Calu3 (cell line): ENCODE measurements around the gene ZNF597. TPM values are rescaled to one million over a fixed set of nuclear protein-coding genes. Genes with fewer than 3 reads are reported as not detected.
"Not testable (repeated sequence)": the region's sequence is repeated elsewhere in the genome, so short reads cannot be mapped to it uniquely, and the experiment has no call there.

Source experiments
- BruUV-seq: library from RNA; stranded (reverse); fragments of 400-500 nt; replicated peaks from 2 replicates; lab custom pipeline; 2021; lab: Mats Ljungman, UMichigan
- CTCF ChIA-PET: fragments of 300-600 bp; sonication (Branson Sonifier 250); formaldehyde crosslinking; loops from one replicate; lab custom pipeline; 2022; ENCODE audit warnings: antibody characterized with exemption; lab: Charles Lee
- DNase-seq: peaks from one replicate; pipeline ENCODE4 v3.0.0; 2022
- H3K27ac Mint-ChIP-seq: one replicate; pipeline ENCODE4 v1.8.0; 2022; ENCODE audit warnings: mixed read lengths; ENCODE audit not compliant: unreplicated experiment
- H3K27me3 Mint-ChIP-seq: one replicate; pipeline ENCODE4 v1.8.0; 2022; ENCODE audit warnings: mixed read lengths; ENCODE audit not compliant: unreplicated experiment
- H3K36me3 Mint-ChIP-seq: one replicate; pipeline ENCODE4 v1.8.0; 2022; ENCODE audit warnings: mild to moderate bottlenecking, moderate library complexity, mixed read lengths; ENCODE audit not compliant: insufficient read depth, unreplicated experiment
- H3K4me1 Mint-ChIP-seq: one replicate; pipeline ENCODE4 v1.8.0; 2022; ENCODE audit warnings: mild to moderate bottlenecking, low read depth, mixed read lengths; ENCODE audit not compliant: unreplicated experiment
- H3K4me3 Mint-ChIP-seq: one replicate; pipeline ENCODE4 v1.8.0; 2022; ENCODE audit warnings: mild to moderate bottlenecking, low read depth, moderate library complexity, mixed read lengths; ENCODE audit not compliant: unreplicated experiment
- H3K9me3 Mint-ChIP-seq: one replicate; pipeline ENCODE4 v1.8.0; 2022; ENCODE audit warnings: low read depth, mixed read lengths; ENCODE audit not compliant: unreplicated experiment
- intact Hi-C: fragments of 100-400 bp; cut with micrococcal nuclease; formaldehyde crosslinking; loops from one replicate; pipeline ENCODE4 v1.10.0; 2022; ENCODE audit not compliant: unreplicated experiment
- total RNA-seq: library from RNA; stranded (reverse); gene quantifications from 2 replicates; pipeline ENCODE4 v1.2.3, GENCODE V29; 2022
- TF ChIP-seq, protein P1 (sequence below): fragments of 200-600 bp; IDR thresholded peaks from one replicate; pipeline ENCODE4 v1.8.0; 2022; ENCODE audit warnings: antibody characterized with exemption; ENCODE audit not compliant: unreplicated experiment

ZNF597 gene
- total RNA-seq, 1 experiment from 2014 or later: 2.7 TPM

DNA sequence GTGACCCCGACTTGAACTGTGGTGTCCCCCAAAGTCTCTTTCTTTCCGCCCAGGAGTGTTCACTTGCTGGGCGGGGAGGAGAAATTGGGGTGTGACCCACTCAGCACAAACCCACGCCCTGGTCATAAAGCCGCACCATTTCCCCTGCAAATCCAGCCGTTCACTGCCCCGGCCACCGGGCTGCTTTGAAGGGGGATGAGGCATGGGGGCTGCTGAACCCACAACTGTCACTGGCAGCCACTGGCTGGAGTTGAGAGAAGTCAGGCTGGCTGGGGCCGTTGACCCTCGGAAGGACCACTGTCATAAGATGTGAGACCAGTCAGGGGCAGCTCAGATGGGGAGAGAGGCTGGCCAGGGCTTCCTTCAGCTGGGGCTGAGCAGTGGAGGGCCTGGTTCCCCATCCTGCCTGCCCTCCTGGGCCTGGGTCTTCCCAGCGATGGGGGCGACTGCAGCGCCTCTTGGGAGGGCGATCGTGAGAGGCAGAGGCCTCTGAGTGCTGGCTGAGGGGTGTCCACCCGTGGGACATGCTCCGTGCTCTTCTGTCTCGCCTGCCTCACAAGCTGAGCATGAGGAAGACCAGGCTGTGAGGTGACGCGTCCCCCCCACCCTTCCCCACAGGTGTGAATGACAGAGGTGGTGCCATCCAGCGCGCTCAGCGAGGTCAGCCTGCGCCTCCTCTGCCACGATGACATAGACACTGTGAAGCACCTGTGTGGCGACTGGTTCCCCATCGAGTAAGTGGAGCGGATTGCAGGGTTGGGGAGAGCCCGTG lies 32.5 kb upstream of the ZNF597 start:
- DNase-seq: no peak
- H3K9me3 Mint-ChIP-seq: no peaks in the 10 kb centered on the region
- BruUV-seq: no TSS peak
- H3K4me3 Mint-ChIP-seq: no peak overlapping the region
- intact Hi-C loops: no loop called here
- TF ChIP-seq, protein P1, sequence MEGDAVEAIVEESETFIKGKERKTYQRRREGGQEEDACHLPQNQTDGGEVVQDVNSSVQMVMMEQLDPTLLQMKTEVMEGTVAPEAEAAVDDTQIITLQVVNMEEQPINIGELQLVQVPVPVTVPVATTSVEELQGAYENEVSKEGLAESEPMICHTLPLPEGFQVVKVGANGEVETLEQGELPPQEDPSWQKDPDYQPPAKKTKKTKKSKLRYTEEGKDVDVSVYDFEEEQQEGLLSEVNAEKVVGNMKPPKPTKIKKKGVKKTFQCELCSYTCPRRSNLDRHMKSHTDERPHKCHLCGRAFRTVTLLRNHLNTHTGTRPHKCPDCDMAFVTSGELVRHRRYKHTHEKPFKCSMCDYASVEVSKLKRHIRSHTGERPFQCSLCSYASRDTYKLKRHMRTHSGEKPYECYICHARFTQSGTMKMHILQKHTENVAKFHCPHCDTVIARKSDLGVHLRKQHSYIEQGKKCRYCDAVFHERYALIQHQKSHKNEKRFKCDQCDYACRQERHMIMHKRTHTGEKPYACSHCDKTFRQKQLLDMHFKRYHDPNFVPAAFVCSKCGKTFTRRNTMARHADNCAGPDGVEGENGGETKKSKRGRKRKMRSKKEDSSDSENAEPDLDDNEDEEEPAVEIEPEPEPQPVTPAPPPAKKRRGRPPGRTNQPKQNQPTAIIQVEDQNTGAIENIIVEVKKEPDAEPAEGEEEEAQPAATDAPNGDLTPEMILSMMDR: no peak
- H3K4me1 Mint-ChIP-seq: no peaks in the 10 kb centered on the region
- CTCF ChIA-PET: no interaction called here
- H3K36me3 Mint-ChIP-seq: peaks cover 50% of the 10 kb centered on the region
- H3K27ac Mint-ChIP-seq: no peak overlapping the region
- H3K27me3 Mint-ChIP-seq: no peaks in the 10 kb centered on the region

DNA sequence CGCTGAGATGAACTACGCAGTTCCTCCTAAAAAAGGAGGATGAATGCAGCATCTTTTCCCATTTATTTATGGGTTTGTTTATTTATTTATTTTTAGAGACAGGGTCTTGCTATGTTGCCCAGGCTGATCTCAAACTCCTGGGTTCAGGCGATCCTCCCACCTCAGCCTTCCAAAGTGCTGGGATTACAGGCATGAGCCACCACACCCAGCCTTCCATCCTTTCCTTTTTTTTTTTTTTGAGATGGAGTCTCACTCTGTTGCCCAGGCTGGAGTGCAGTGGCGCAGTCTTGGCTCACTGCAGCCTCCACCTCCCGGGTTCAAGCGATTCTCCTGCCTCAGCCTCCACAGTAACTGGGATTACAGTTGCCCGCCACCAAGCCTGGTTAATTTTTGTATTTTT lies 31.6 kb upstream of the ZNF597 start:
- H3K36me3 Mint-ChIP-seq: peaks cover 42% of the 10 kb centered on the region
- H3K27me3 Mint-ChIP-seq, BruUV-seq, CTCF ChIA-PET, H3K4me1 Mint-ChIP-seq, H3K27ac Mint-ChIP-seq, H3K9me3 Mint-ChIP-seq, DNase-seq, H3K4me3 Mint-ChIP-seq, intact Hi-C loops: not testable (repeated sequence)

DNA sequence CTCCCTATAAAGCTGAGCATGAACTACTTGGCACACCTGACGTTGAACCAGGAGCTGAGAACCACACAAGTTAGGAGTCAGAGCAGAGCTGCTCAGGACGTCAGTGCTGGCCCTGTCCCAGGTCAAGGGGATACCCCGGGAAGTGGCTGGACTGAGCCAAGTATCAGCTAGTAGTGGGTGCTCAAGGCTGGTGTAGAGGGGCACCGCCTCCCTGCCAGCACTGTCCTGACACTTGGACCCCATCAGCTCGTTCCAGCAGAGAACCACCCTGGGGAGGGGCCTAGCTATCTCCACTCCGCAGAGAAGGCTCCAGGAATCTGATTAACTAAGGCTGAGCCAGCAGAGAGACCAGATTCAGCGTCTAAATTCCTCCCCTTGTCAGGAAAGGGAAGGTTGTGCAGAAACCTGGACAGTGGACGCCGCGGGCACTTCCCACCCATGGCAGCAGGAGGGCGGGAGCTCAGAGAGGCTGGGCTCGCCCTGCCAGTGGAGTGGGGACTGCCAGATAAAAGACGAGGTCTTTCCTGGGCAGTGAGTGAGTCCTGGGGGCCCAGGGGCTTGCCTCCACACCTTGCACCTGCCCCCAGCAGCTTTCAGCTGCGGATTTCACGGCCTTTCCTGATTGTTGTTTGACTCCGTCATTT lies 31.0 kb upstream of the ZNF597 start:
- TF ChIP-seq, protein P1: no peak
- Mint-ChIP-seq H3K9me3 (no peaks in the 10 kb centered on the region), H3K27ac (no peak overlapping the region), H3K27me3 (no peaks in the 10 kb centered on the region), H3K4me3 (no peak overlapping the region), H3K36me3 (peaks cover 42% of the 10 kb centered on the region), H3K4me1 (no peaks in the 10 kb centered on the region)
- CTCF ChIA-PET: no interaction called here
- no TSS peak for BruUV-seq
- no peak for DNase-seq
- intact Hi-C loops: no loop called here

DNA sequence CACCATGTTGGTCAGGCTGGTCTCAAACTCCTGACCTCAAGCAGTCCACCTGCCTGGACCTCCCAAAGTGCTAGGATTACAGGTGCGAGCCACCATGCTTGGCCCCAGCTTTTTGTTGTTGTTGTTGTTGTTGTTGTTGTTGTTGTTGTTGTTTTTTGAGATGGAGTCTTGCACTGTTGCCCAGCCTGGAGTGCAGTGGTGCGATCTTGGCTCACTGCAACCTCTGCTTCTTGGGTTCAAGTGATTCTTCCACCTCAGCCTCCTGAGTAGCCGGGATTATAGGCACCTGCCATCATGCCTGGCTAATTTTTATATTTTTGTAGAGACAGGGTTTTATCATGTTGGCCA lies 30.3 kb upstream of the ZNF597 start:
- BruUV-seq, H3K27ac Mint-ChIP-seq, H3K27me3 Mint-ChIP-seq, DNase-seq, H3K4me1 Mint-ChIP-seq, H3K9me3 Mint-ChIP-seq, H3K4me3 Mint-ChIP-seq, CTCF ChIA-PET, intact Hi-C loops: not testable (repeated sequence)
- H3K36me3 Mint-ChIP-seq: peaks cover 38% of the 10 kb centered on the region

DNA sequence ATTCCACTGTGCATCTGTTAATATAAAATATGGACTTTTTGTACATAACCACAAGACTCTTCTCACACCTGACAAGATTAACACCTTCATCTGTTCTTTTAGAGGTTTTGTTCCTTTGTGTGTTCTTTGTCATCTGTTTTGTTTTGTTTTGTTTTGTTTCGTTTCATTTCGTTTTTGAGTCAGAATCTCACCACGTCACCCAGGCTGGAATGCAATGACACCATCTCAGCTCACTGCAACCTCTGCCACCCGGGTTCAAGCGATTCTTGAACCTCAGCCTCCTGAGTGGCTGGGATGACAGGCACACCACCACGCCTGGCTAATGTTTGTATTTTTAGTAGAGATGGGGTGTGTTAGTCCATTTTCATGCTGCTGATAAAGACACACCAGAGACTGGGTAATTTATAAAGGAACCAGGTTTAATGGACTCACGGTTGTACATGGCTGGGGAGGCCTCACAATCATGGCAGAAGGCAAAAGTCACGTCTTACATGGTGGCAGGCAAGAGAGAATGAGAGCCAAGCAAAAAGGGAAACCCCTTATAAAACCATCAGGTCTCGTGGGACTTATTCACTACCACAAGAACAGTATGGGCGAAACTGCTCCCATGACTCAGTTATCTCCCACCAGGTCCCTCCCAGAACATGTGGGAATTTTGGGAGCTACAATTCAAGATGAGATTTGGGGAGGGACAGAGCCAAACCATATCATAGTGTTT lies 29.7 kb upstream of the ZNF597 start:
- Mint-ChIP-seq H3K27ac (no peak overlapping the region), H3K4me1 (no peaks in the 10 kb centered on the region), H3K4me3 (no peak overlapping the region), H3K9me3 (no peaks in the 10 kb centered on the region), H3K36me3 (peaks cover 36% of the 10 kb centered on the region), H3K27me3 (no peaks in the 10 kb centered on the region)
- intact Hi-C loops: no loop called here
- TF ChIP-seq, protein P1: no peak
- no TSS peak for BruUV-seq
- CTCF ChIA-PET: no interaction called here
- no peak for DNase-seq
